B cell (primary cell): Measurements from ENCODE around the gene ELOVL6. TPM values are rescaled to one million over a fixed set of nuclear protein-coding genes. Genes with fewer than 3 reads are reported as not detected.

ENCODE experiments used
- ATAC-seq: fragments of 200-7000 bp; cut with Tn5 transposase; one replicate; pipeline ENCODE4 v1.10.0; 2021; ENCODE audit warnings: low read depth, mild to moderate bottlenecking, moderate number of reproducible peaks, moderate library complexity
- CTCF ChIA-PET: fragments of 350-600 bp; sonication (Branson Sonifier 250); formaldehyde crosslinking; loops from one replicate; lab custom pipeline; 2021; ENCODE audit warnings: antibody characterized with exemption, inconsistent platforms; lab: Charles Lee
- POLR2A ChIA-PET: fragments of 350-600 bp; sonication (Branson Sonifier 250); formaldehyde crosslinking; loops from one replicate; lab custom pipeline; 2021; ENCODE audit warnings: antibody characterized with exemption; lab: Charles Lee
- DNase-seq: peaks from one replicate; pipeline ENCODE4 v3.0.0; 2013
- H2AFZ ChIP-seq: 2 replicates; pipeline ENCODE4 v1.6.1; 2012; ENCODE audit warnings: mild to moderate bottlenecking, low read depth, low read length; ENCODE audit not compliant: insufficient read depth, poor library complexity, severe bottlenecking
- H3K27ac ChIP-seq, 2 donors: 1 replicate in 1 of 2; 2 replicates in 1 of 2; pipeline ENCODE4 v1.5.1; 2012 to 2013; ENCODE audit warnings: low read length in 2 of 2, mild to moderate bottlenecking in 2 of 2, moderate library complexity in 1 of 2
- H3K27me3 ChIP-seq, 4 experiments: fragments of 200-600 bp in 1 of 4; sonication (generic) in 1 of 4; replicated peaks in 1 of 4; 1 replicate in 2 of 4; 2 replicates in 2 of 4; pipeline versions ENCODE4 v1.6.1 to v1.7.0; 2013 to 2016; ENCODE audit warnings: low read length in 3 of 4, mild to moderate bottlenecking in 2 of 4, mixed read lengths in 1 of 4, moderate library complexity in 1 of 4; ENCODE audit not compliant: insufficient read depth in 4 of 4, control insufficient read depth in 3 of 4; ENCODE audit errors: control extremely low read depth in 1 of 4
- H3K36me3 ChIP-seq, 2 experiments: replicated peaks in 1 of 2; 1 replicate in 1 of 2; 2 replicates in 1 of 2; pipeline versions ENCODE4 v1.6.1 to v1.7.1; 2013; ENCODE audit warnings: low read length in 1 of 2; ENCODE audit not compliant: insufficient read depth in 2 of 2, control insufficient read depth in 1 of 2; ENCODE audit errors: control extremely low read depth in 1 of 2, extremely low read depth in 1 of 2
- H3K4me1 ChIP-seq, 2 donors: fragments of 200-600 bp in 1 of 2; sonication (generic) in 1 of 2; 1 replicate in 1 of 2; 2 replicates in 1 of 2; pipeline versions ENCODE4 v1.5.1 to v1.6.1; 2013 to 2017; ENCODE audit warnings: low read length in 2 of 2; ENCODE audit not compliant: control insufficient read depth in 2 of 2, insufficient read depth in 2 of 2
- H3K4me2 ChIP-seq: replicated peaks from 2 replicates; pipeline ENCODE3; 2012; ENCODE audit warnings: mild to moderate bottlenecking, low read depth, low read length; ENCODE audit not compliant: poor library complexity, severe bottlenecking
- H3K4me3 ChIP-seq, 5 experiments: fragments of 200-600 bp in 1 of 5; sonication (generic) in 1 of 5; 1 replicate in 3 of 5; 2 replicates in 2 of 5; pipeline versions ENCODE4 v1.5.1 to v1.7.0; 2011 to 2016; ENCODE audit warnings: low read length in 4 of 5, mild to moderate bottlenecking in 4 of 5, low read depth in 2 of 5, control low read depth in 1 of 5, moderate library complexity in 1 of 5; ENCODE audit not compliant: insufficient read depth in 1 of 5; ENCODE audit errors: control extremely low read depth in 1 of 5, extremely low read depth in 1 of 5
- H3K79me2 ChIP-seq: fragments of 200-600 bp; sonication (generic); one replicate; pipeline ENCODE4 v1.6.0; 2016; ENCODE audit warnings: low read length; ENCODE audit not compliant: control insufficient read depth, insufficient read depth
- H3K9ac ChIP-seq: fragments of 200-600 bp; sonication (generic); 2 replicates; pipeline ENCODE4 v1.6.1; 2017; ENCODE audit warnings: mild to moderate bottlenecking, low read length, moderate library complexity
- H3K9me3 ChIP-seq, 3 donors: one replicate each; pipeline versions ENCODE4 v1.6.1 to v1.7.1; 2013; ENCODE audit warnings: low read length in 2 of 3; ENCODE audit not compliant: control insufficient read depth in 2 of 3, insufficient read depth in 1 of 3; ENCODE audit errors: control extremely low read depth in 1 of 3
- H4K20me1 ChIP-seq: 2 replicates; pipeline ENCODE4 v1.6.0; 2012; ENCODE audit warnings: mild to moderate bottlenecking, low read length; ENCODE audit not compliant: insufficient read depth, control insufficient read depth, poor library complexity, severe bottlenecking
- H3K27ac Mint-ChIP-seq: one replicate; pipeline ENCODE4 v1.8.0; 2021; ENCODE audit warnings: mixed read lengths
- H3K27me3 Mint-ChIP-seq: one replicate; pipeline ENCODE4 v1.8.0; 2021; ENCODE audit warnings: mixed read lengths
- H3K4me1 Mint-ChIP-seq: one replicate; pipeline ENCODE4 v1.8.0; 2021; ENCODE audit warnings: mixed read lengths
- H3K4me3 Mint-ChIP-seq: one replicate; pipeline ENCODE4 v1.8.0; 2021; ENCODE audit warnings: mixed read lengths
- H3K9me3 Mint-ChIP-seq: one replicate; pipeline ENCODE4 v1.8.0; 2022; ENCODE audit warnings: mixed read lengths; ENCODE audit not compliant: insufficient read depth
- EZH2 ChIP-seq: IDR thresholded peaks from 2 replicates; pipeline ENCODE4 v1.6.1; 2012; ENCODE audit warnings: borderline replicate concordance, low read depth, mild to moderate bottlenecking, moderate library complexity, low read length; ENCODE audit not compliant: insufficient read depth, poor library complexity, severe bottlenecking
- WGBS: methylation state at CpG from one replicate; pipeline ENCODE4 v1.1.5; 2013; ENCODE audit warnings: missing lambda C conversion rate; ENCODE audit not compliant: insufficient coverage; 5-methylcytosine and 5-hydroxymethylcytosine counted together
- intact Hi-C: fragments of 100-400 bp; cut with micrococcal nuclease; formaldehyde crosslinking; loops from one replicate; pipeline ENCODE4 v1.10.0; 2022
- polyA plus RNA-seq: library from polyadenylated mRNA; depleted of rRNA; stranded (reverse); fragments of >200 nt; gene quantifications from 2 replicates; pipeline ENCODE4 v1.2.3, GENCODE V29; 2012
- total RNA-seq, 2 donors: library from RNA; stranded (reverse); fragments of 120-200 nt in 1 of 2; gene quantifications; 1 replicate in 1 of 2; 2 replicates in 1 of 2; pipeline versions ENCODE4 v1.2.3 to v1.2.4, GENCODE V29; 2013 to 2022
- TF ChIP-seq, protein P1 (sequence below): fragments of 200-600 bp; IDR thresholded peaks from one replicate; pipeline ENCODE4 v1.8.0; 2022; ENCODE audit warnings: antibody characterized with exemption, mild to moderate bottlenecking

The ELOVL6 gene
- total and polyA plus RNA-seq, 2 donors (not counting 1 experiment from before 2014, with no cell fraction given) = 0.10 to 0.22 TPM

DNA sequence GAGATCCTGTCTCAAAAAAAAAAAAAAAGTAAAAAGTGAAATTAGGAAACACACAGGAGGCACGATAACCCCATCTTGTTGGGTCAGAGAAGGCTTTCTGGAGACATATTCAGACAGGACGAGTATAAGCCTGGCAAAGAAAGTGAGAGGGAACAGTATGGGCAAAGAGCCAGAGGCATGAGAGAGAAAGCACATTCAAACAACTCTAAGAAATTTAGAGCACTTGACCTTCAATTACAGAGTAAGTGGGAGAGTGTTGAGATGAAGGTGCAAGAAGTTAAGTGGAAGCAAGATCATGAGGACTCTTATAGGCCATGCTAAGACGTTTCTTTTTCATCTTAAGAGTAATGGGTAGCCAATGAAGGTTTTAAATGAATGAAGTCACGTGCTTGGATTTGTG, 70.4 kb downstream of the ELOVL6 start:
- H3K4me2 ChIP-seq = no peak overlapping the region
- H3K36me3 ChIP-seq = no peaks in the 10 kb centered on the region
- no peaks in the 10 kb centered on the region for H3K9me3 ChIP-seq
- no peak for TF ChIP-seq EZH2
- TF ChIP-seq, protein P1, sequence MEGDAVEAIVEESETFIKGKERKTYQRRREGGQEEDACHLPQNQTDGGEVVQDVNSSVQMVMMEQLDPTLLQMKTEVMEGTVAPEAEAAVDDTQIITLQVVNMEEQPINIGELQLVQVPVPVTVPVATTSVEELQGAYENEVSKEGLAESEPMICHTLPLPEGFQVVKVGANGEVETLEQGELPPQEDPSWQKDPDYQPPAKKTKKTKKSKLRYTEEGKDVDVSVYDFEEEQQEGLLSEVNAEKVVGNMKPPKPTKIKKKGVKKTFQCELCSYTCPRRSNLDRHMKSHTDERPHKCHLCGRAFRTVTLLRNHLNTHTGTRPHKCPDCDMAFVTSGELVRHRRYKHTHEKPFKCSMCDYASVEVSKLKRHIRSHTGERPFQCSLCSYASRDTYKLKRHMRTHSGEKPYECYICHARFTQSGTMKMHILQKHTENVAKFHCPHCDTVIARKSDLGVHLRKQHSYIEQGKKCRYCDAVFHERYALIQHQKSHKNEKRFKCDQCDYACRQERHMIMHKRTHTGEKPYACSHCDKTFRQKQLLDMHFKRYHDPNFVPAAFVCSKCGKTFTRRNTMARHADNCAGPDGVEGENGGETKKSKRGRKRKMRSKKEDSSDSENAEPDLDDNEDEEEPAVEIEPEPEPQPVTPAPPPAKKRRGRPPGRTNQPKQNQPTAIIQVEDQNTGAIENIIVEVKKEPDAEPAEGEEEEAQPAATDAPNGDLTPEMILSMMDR = no peak
- no peak overlapping the region for H3K4me3 Mint-ChIP-seq
- H3K27me3 Mint-ChIP-seq = no peaks in the 10 kb centered on the region
- H2AFZ ChIP-seq = no peak overlapping the region
- CTCF ChIA-PET = no interaction called here
- no peak overlapping the region for H3K27ac Mint-ChIP-seq
- intact Hi-C loops = no loop called here
- H3K4me1 ChIP-seq = no peaks in the 10 kb centered on the region
- POLR2A ChIA-PET = no interaction called here
- no peaks in the 10 kb centered on the region for H4K20me1 ChIP-seq
- ATAC-seq (no peak), DNase-seq (no peak)
- no peaks in the 10 kb centered on the region for H3K27me3 ChIP-seq
- H3K79me2 ChIP-seq = no peaks in the 10 kb centered on the region
- H3K9ac ChIP-seq = no peak overlapping the region
- WGBS = 85% methylated on average over 3 of the region's 4 CpGs
- H3K9me3 Mint-ChIP-seq = peaks cover 3% of the 10 kb centered on the region
- no peak overlapping the region for H3K27ac ChIP-seq
- no peaks in the 10 kb centered on the region for H3K4me1 Mint-ChIP-seq
- no peak overlapping the region for H3K4me3 ChIP-seq

DNA sequence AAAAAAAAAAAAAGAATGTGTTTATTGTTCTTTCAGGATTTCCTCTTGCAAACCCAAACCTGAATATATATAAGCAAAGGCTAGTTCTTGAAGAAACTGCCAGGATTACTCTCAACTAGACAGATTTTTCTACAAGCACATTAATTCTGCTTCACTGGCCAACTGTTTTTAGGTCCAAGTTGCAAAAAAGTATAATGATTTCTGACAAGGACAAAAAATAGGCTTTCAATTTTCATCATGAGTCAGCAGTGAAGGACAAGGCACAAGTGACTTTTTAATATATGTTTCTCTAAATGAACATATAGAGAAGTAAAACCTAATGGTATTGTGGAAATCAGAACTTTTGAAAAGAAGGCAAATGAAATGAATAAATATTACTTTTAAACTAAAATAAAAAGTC, 73.7 kb downstream of the ELOVL6 start:
- no peaks in the 10 kb centered on the region for H3K4me1 ChIP-seq
- TF ChIP-seq, protein P1 = no peak
- no peak for TF ChIP-seq EZH2
- no peaks in the 10 kb centered on the region for H3K4me1 Mint-ChIP-seq
- no peak overlapping the region for H3K27ac Mint-ChIP-seq
- H4K20me1 ChIP-seq = no peaks in the 10 kb centered on the region
- CTCF ChIA-PET = no interaction called here
- no peaks in the 10 kb centered on the region for H3K79me2 ChIP-seq
- no peak overlapping the region for H2AFZ ChIP-seq
- no peaks in the 10 kb centered on the region for H3K9me3 ChIP-seq
- H3K9me3 Mint-ChIP-seq = peaks cover 3% of the 10 kb centered on the region
- H3K27me3 ChIP-seq = no peaks in the 10 kb centered on the region
- H3K4me2 ChIP-seq = no peak overlapping the region
- peaks cover 7% of the 10 kb centered on the region for H3K27me3 Mint-ChIP-seq
- no peak overlapping the region for H3K4me3 ChIP-seq
- H3K36me3 ChIP-seq = no peaks in the 10 kb centered on the region
- ATAC-seq (no peak), DNase-seq (no peak)
- POLR2A ChIA-PET = no interaction called here
- no peak overlapping the region for H3K27ac ChIP-seq
- H3K4me3 Mint-ChIP-seq = no peak overlapping the region
- no peak overlapping the region for H3K9ac ChIP-seq
- intact Hi-C loops = no loop called here
